Kidney (tissue), 14 donors: ENCODE results near the gene NRAS. TPM values are rescaled to one million over a fixed set of nuclear protein-coding genes. Genes with fewer than 3 reads are reported as not detected.
"Not testable (repeated sequence)": the region's sequence is repeated elsewhere in the genome, so short reads cannot be mapped to it uniquely, and the experiment has no call there.

Experiments
- DNase-seq, 5 donors: peaks; one replicate each; pipeline ENCODE4 v3.0.0-alpha.2; 2013 to 2020
- FAIRE-seq: peaks from 2 replicates; lab custom pipeline; 2012; peaks lifted over from hg19 to GRCh38; lab: Jason Lieb, UNC
- H3K27ac ChIP-seq, 2 donors: one replicate each; pipeline ENCODE4 v1.7.0; 2013; ENCODE audit warnings: low read depth in 2 of 2, low read length in 2 of 2, inconsistent platforms in 1 of 2
- H3K27me3 ChIP-seq: one replicate; pipeline ENCODE4 v1.7.1; 2013; ENCODE audit warnings: low read length, inconsistent platforms; ENCODE audit not compliant: control insufficient read depth, insufficient read depth
- H3K36me3 ChIP-seq, 3 donors: one replicate each; pipeline versions ENCODE4 v1.7.0 to v1.7.1; 2013; ENCODE audit warnings: low read length in 3 of 3, control low read depth in 1 of 3, inconsistent platforms in 1 of 3; ENCODE audit not compliant: insufficient read depth in 3 of 3, control insufficient read depth in 2 of 3
- H3K4me1 ChIP-seq, 3 donors: one replicate each; pipeline versions ENCODE4 v1.7.0 to v1.7.1; 2013; ENCODE audit warnings: low read length in 3 of 3, inconsistent platforms in 1 of 3, low read depth in 1 of 3; ENCODE audit not compliant: control insufficient read depth in 2 of 3, insufficient read depth in 2 of 3
- H3K4me3 ChIP-seq, 3 donors: one replicate each; pipeline versions ENCODE4 v1.7.0 to v1.8.1; 2013; ENCODE audit warnings: low read length in 3 of 3, control low read depth in 1 of 3, inconsistent platforms in 1 of 3
- H3K9ac ChIP-seq, 3 donors: one replicate each; pipeline versions ENCODE4 v1.7.0 to v1.7.1; 2013; ENCODE audit warnings: low read length in 3 of 3, control low read depth in 1 of 3, inconsistent platforms in 1 of 3
- H3K9me3 ChIP-seq, 3 donors: one replicate each; pipeline versions ENCODE4 v1.7.0 to v1.7.1; 2013; ENCODE audit warnings: low read length in 3 of 3, control low read depth in 1 of 3, inconsistent platforms in 1 of 3; ENCODE audit not compliant: control insufficient read depth in 2 of 3, insufficient read depth in 1 of 3
- CTCF ChIP-seq: IDR thresholded peaks from 3 replicates; pipeline ENCODE4 v1.5.1; 2012; ENCODE audit warnings: mild to moderate bottlenecking, moderate library complexity, borderline replicate concordance; ENCODE audit not compliant: insufficient read depth; ENCODE audit errors: extremely low read depth
- intact Hi-C: fragments of 100-400 bp; cut with DNase I; formaldehyde crosslinking; loops from one replicate; pipeline ENCODE4 v1.11.1; 2022
- polyA plus RNA-seq: library from polyadenylated mRNA; stranded (reverse); fragments of 350-450 nt; fragmentation: Illumina TruSeq; extraction: RNeasy Lipid Tissue Mini Kit (QIAGEN cat#74804); gene quantifications from one replicate; pipeline ENCODE4 v1.2.3, GENCODE V29; 2014; ENCODE audit warnings: low read depth, low replicate concordance; ENCODE audit not compliant: insufficient read depth
- total RNA-seq: library from RNA; stranded (reverse); fragmentation: NEBNext Ultra II Directional; extraction: Animal tissue kit (Norgen Biotek cat#: 25700); gene quantifications from one replicate; pipeline ENCODE4 v1.2.1, GENCODE V29; 2021
- donor health status: control.
- donor health status: control.
- donor health status: control.
- donor health status: control.
- donor health status: control.
- donor health status: DM: yes; HTN: yes; CAD: no.
- donor health status: Normal renal cell carcinoma (clear cell type).

NRAS gene
- total and polyA plus RNA-seq, 2 donors from 2014 or later = 13.3 to 35.2 TPM

GRCh38 chr1:114756009-114756892, 39.7 kb upstream of the NRAS start:
- Histone ChIP-seq H3K4me1 (peaks cover 5 to 39% (median 23%) of the 10 kb centered on the region in 3 donors), H3K9me3 (no peaks in the 10 kb centered on the region), H3K9ac (peak overlapping the region in 2 of 3 donors; percentile 100), H3K4me3 (peak overlapping the region; percentile 91 to 100 (median 98)), H3K27ac (no peak overlapping the region), H3K36me3 (peaks cover 0 to 3% (median 0%) of the 10 kb centered on the region in 3 donors), H3K27me3 (no peaks in the 10 kb centered on the region)
- TF ChIP-seq CTCF = no peak
- intact Hi-C loops = no loop called here
- no peak for FAIRE-seq
- DNase-seq = peak in 1 of 5 donors; percentile 10

DNA sequence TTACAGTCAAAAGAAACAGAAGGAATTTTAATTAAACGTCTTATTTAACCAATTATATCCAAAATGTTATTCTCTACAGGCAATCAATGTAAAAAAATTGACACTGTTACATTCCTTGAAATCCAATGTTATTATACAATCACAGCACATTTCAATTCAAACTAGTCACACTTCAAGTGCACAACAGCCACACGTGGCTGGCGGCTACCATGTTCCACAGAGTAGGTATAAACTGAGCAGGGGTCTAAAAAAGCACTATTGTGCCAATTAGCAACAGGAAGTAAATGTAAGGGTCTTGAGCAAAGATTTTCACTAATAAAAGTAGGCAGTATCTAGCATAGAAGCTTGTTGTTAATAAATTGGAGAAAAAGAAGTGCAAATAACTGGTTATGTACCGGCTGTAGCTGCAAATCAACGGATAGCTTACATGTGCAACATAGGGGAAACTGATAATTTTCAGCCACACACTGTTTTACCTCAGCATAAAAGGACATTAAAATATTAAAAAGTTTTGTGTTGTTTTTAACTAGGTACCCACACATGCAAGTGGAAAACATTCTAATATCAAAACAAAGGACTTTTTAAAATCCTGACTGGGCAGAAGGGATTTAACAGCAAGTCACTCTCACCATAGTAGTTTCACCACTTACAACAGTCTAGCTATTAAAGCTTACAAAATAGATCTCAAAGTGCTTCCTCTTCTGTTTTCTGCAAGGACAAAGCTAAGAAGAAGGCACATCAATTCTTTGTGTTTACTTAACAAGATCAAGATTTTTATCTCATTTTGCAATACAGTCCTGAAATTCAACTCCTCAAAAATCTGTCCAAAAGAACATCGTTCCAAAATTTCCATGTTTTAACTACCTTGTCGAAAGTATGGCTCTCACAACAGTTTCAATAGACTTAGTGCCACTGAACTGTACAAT, 38.7 kb upstream of the NRAS start:
- H3K27me3 ChIP-seq = no peaks in the 10 kb centered on the region
- FAIRE-seq = no peak
- H3K4me1 ChIP-seq = peaks cover 5 to 40% (median 27%) of the 10 kb centered on the region in 3 donors
- peaks cover 0 to 3% (median 0%) of the 10 kb centered on the region in 3 donors for H3K36me3 ChIP-seq
- intact Hi-C loops = no loop called here
- TF ChIP-seq CTCF = no peak
- H3K4me3 ChIP-seq = peak overlapping the region in 2 of 3 donors; percentile 91 to 98
- no peak overlapping the region for H3K9ac ChIP-seq
- DNase-seq = no peak
- H3K9me3 ChIP-seq = no peaks in the 10 kb centered on the region
- no peak overlapping the region for H3K27ac ChIP-seq

- FAIRE-seq, H3K9me3 ChIP-seq, H3K4me3 ChIP-seq, H3K36me3 ChIP-seq, H3K9ac ChIP-seq, intact Hi-C loops, H3K27me3 ChIP-seq, DNase-seq, H3K27ac ChIP-seq: not testable (repeated sequence)
- H3K4me1 ChIP-seq = peaks cover 5 to 40% (median 30%) of the 10 kb centered on the region in 3 donors
Measured at GRCh38 chr1:114753702-114754101, 37.1 kb upstream of the NRAS start.
